Ascending aorta (tissue), 2 donors: ENCODE measurements around the gene PRKCA. TPM values are rescaled to one million over a fixed set of nuclear protein-coding genes. Genes with fewer than 3 reads are reported as not detected.

Experiments
- DNase-seq, 2 donors: peaks; one replicate each; pipeline ENCODE4 v3.0.0-alpha.2; 2019; ENCODE audit warnings: low spot score in 2 of 2
- H3K27ac ChIP-seq, 2 donors: fragments of 200-600 bp; sonication (generic); one replicate each; pipeline ENCODE4 v1.5.1; 2016 to 2017; ENCODE audit warnings: mild to moderate bottlenecking in 1 of 2
- H3K27me3 ChIP-seq: fragments of 200-600 bp; sonication (generic); one replicate; pipeline ENCODE4 v1.5.1; 2017
- H3K36me3 ChIP-seq, 2 donors: fragments of 200-600 bp; sonication (generic); one replicate each; pipeline ENCODE4 v1.5.1; 2016
- H3K4me1 ChIP-seq, 2 donors: fragments of 200-600 bp; sonication (generic); one replicate each; pipeline ENCODE4 v1.5.1; 2016 to 2017; ENCODE audit warnings: mild to moderate bottlenecking in 1 of 2
- H3K4me3 ChIP-seq, 2 donors: fragments of 200-600 bp; sonication (generic); one replicate each; pipeline ENCODE4 v1.5.1; 2016 to 2017; ENCODE audit warnings: mild to moderate bottlenecking in 1 of 2
- H3K9me3 ChIP-seq, 2 donors: fragments of 200-600 bp; sonication (generic); one replicate each; pipeline ENCODE4 v1.5.1; 2016
- CTCF ChIP-seq, 3 experiments: fragments of 200-600 bp in 2 of 3; fragments of 450-650 bp in 1 of 3; sonication (generic) in 2 of 3; IDR thresholded peaks; one replicate each; pipeline ENCODE4 v1.5.1; 2016 to 2019; ENCODE audit warnings: antibody characterized with exemption in 3 of 3, mild to moderate bottlenecking in 1 of 3, moderate library complexity in 1 of 3
- intact Hi-C: fragments of 100-400 bp; cut with DNase I; formaldehyde crosslinking; loops from one replicate; pipeline ENCODE4 v1.15.1; 2023
- total RNA-seq: library from RNA; depleted of rRNA; stranded (reverse); fragments of >200 nt; gene quantifications from one replicate; pipeline ENCODE4 v1.1.0, GENCODE V29; 2016

PRKCA gene
- total RNA-seq, 1 donor from 2014 or later, result 3.2 TPM

GRCh38 chr17:66790501-66791061 is 488.2 kb downstream of the PRKCA start:
- H3K36me3 ChIP-seq, result no peaks in the 10 kb centered on the region
- no peaks in the 10 kb centered on the region for H3K4me1 ChIP-seq
- DNase-seq, result no peak
- H3K9me3 ChIP-seq, result no peaks in the 10 kb centered on the region
- no peaks in the 10 kb centered on the region for H3K27me3 ChIP-seq
- H3K27ac ChIP-seq, result no peak overlapping the region
- TF ChIP-seq CTCF (IDR thresholded peaks at IDR 0.05), result no peak
- intact Hi-C loops, result no loop called here
- no peak overlapping the region for H3K4me3 ChIP-seq

GRCh38 chr17:66791347-66791746 is 488.9 kb downstream of the PRKCA start:
- peak overlapping the region in 1 of 2 donors; percentile 25 for H3K4me3 ChIP-seq
- no peak for DNase-seq
- no peak overlapping the region for H3K27ac ChIP-seq

GRCh38 chr17:66793814-66794213 is 491.4 kb downstream of the PRKCA start:
- H3K27ac ChIP-seq, result no peak overlapping the region
- no peaks in the 10 kb centered on the region for H3K36me3 ChIP-seq
- H3K9me3 ChIP-seq, result no peaks in the 10 kb centered on the region
- TF ChIP-seq CTCF (IDR thresholded peaks at IDR 0.05), result no peak
- H3K27me3 ChIP-seq, result no peaks in the 10 kb centered on the region
- intact Hi-C loops, result no loop called here
- H3K4me3 ChIP-seq, result no peak overlapping the region
- no peak for DNase-seq
- no peaks in the 10 kb centered on the region for H3K4me1 ChIP-seq

More at GRCh38 chr17:66791347-66791746, 488.9 kb downstream of the PRKCA start:
- no peaks in the 10 kb centered on the region for H3K9me3 ChIP-seq
- H3K36me3 ChIP-seq, result no peaks in the 10 kb centered on the region
- TF ChIP-seq CTCF (IDR thresholded peaks at IDR 0.05), result no peak
- H3K4me1 ChIP-seq, result no peaks in the 10 kb centered on the region
- intact Hi-C loops, result no loop called here
- H3K27me3 ChIP-seq, result no peaks in the 10 kb centered on the region

GRCh38 chr17:66795486-66795885 is 493.1 kb downstream of the PRKCA start:
- no peak for DNase-seq
- Histone ChIP-seq H3K4me3 (no peak overlapping the region), H3K27me3 (no peaks in the 10 kb centered on the region), H3K4me1 (no peaks in the 10 kb centered on the region), H3K27ac (no peak overlapping the region), H3K36me3 (no peaks in the 10 kb centered on the region), H3K9me3 (no peaks in the 10 kb centered on the region)
- TF ChIP-seq CTCF (IDR thresholded peaks at IDR 0.05), result no peak
- intact Hi-C loops, result no loop called here

GRCh38 chr17:66799849-66800537 is 497.6 kb downstream of the PRKCA start:
- intact Hi-C loops, result no loop called here
- Histone ChIP-seq H3K27me3 (no peaks in the 10 kb centered on the region), H3K9me3 (no peaks in the 10 kb centered on the region), H3K36me3 (no peaks in the 10 kb centered on the region), H3K4me3 (no peak overlapping the region), H3K4me1 (no peaks in the 10 kb centered on the region), H3K27ac (peak overlapping the region in 1 of 2 donors; percentile 26)
- DNase-seq, result peak in 1 of 2 donors; percentile 61
- TF ChIP-seq CTCF (IDR thresholded peaks at IDR 0.05), result no peak
